Measurements from ENCODE around the gene TPGS1.

TPGS1 gene

GRCh38 chr19:484494-484893 is 22.8 kb upstream of the TPGS1 start:
- TF ChIP-seq TCF12 (IDR thresholded peaks at IDR 0.05; ENCODE audit: low read depth), result no peak
- no peak for TF ChIP-seq EGR1 (IDR thresholded peaks at IDR 0.05)
- TF ChIP-seq CEBPB (IDR thresholded peaks at IDR 0.05), result no peak
- TF ChIP-seq TEAD4 (IDR thresholded peaks at IDR 0.05), result no peak
- TF ChIP-seq YY1 (IDR thresholded peaks at IDR 0.05; ENCODE audit: low read depth), result no peak
- TF ChIP-seq REST (IDR thresholded peaks at IDR 0.05; ENCODE audit: low read depth), result no peak
- TF ChIP-seq CREB1 (IDR thresholded peaks at IDR 0.05; ENCODE audit: low read depth), result no peak
- no peak for TF ChIP-seq RAD21 (IDR thresholded peaks at IDR 0.05; ENCODE audit: low read depth)

- TF ChIP-seq CEBPB (IDR thresholded peaks at IDR 0.05) (no peak), CREB1 (IDR thresholded peaks at IDR 0.05; ENCODE audit: low read depth) (no peak), REST (IDR thresholded peaks at IDR 0.05; ENCODE audit: low read depth) (no peak), TCF12 (IDR thresholded peaks at IDR 0.05; ENCODE audit: low read depth) (no peak), USF1 (IDR thresholded peaks at IDR 0.05) (no peak), YY1 (IDR thresholded peaks at IDR 0.05; ENCODE audit: low read depth) (no peak), NFIC (IDR thresholded peaks at IDR 0.05) (no peak), FOXM1 (IDR thresholded peaks at IDR 0.05; ENCODE audit: borderline replicate concordance, low read depth) (no peak), RAD21 (IDR thresholded peaks at IDR 0.05; ENCODE audit: low read depth) (no peak)
Measured at GRCh38 chr19:485077-485476, 22.2 kb upstream of the TPGS1 start.

GRCh38 chr19:485583-486236 is 21.6 kb upstream of the TPGS1 start:
- TF ChIP-seq EGR1 (IDR thresholded peaks at IDR 0.05) (no peak), USF1 (IDR thresholded peaks at IDR 0.05) (no peak), TAF1 (IDR thresholded peaks at IDR 0.05; ENCODE audit: low read depth) (no peak), YY1 (IDR thresholded peaks at IDR 0.05; ENCODE audit: low read depth) (no peak), EP300 (IDR thresholded peaks at IDR 0.05; ENCODE audit: borderline replicate concordance) (no peak), ZBTB7A (IDR thresholded peaks at IDR 0.05; ENCODE audit: low read depth) (no peak)

GRCh38 chr19:488505-489417 is 18.5 kb upstream of the TPGS1 start:
- TF ChIP-seq TEAD4 (IDR thresholded peaks at IDR 0.05) (peak; percentile 36; the same call in 1 of the 2 replicates), MAX (IDR thresholded peaks at IDR 0.05) (peak; percentile 74), EP300 (IDR thresholded peaks at IDR 0.05; ENCODE audit: borderline replicate concordance) (peak; percentile 44; the same call in 1 of the 2 replicates), NFIC (IDR thresholded peaks at IDR 0.05) (peak; percentile 60; the same call in 1 of the 2 replicates), USF1 (IDR thresholded peaks at IDR 0.05) (peak; percentile 47), REST (IDR thresholded peaks at IDR 0.05; ENCODE audit: low read depth) (no peak), CEBPB (IDR thresholded peaks at IDR 0.05) (no peak), EGR1 (IDR thresholded peaks at IDR 0.05) (0 out of 2 replicates have a peak, but pooled peaks have one; percentile 38), RAD21 (IDR thresholded peaks at IDR 0.05; ENCODE audit: low read depth) (no peak), ZBTB7A (IDR thresholded peaks at IDR 0.05; ENCODE audit: low read depth) (peak; percentile 41; the same call in 1 of the 2 replicates), YY1 (IDR thresholded peaks at IDR 0.05; ENCODE audit: low read depth) (peak; percentile 81; the same call in 1 of the 2 replicates), TCF12 (IDR thresholded peaks at IDR 0.05; ENCODE audit: low read depth) (peak; percentile 28; the same call in 1 of the 2 replicates), FOXM1 (IDR thresholded peaks at IDR 0.05; ENCODE audit: borderline replicate concordance, low read depth) (no peak), TAF1 (IDR thresholded peaks at IDR 0.05; ENCODE audit: low read depth) (peak; percentile 78; the same call in 1 of the 2 replicates), CREB1 (IDR thresholded peaks at IDR 0.05; ENCODE audit: low read depth) (0 out of 2 replicates have a peak, but pooled peaks have one; percentile 5)
